HG02759 (cell line): ENCODE results near the gene PALLD.
A peak's percentile ranks its signal among the peaks of the same experiment; 100 is the strongest.

Source experiments
- ATAC-seq: cut with Tn5 transposase; IDR thresholded peaks from one replicate; pipeline ENCODE4 v1.9.1; 2021; ENCODE audit warnings: mild to moderate bottlenecking, moderate library complexity; ENCODE audit not compliant: unreplicated experiment

Gene PALLD

GRCh38 chr4:168860827-168861226, 364.0 kb downstream of the PALLD start:
- ATAC-seq, result no peak

GRCh38 chr4:168863719-168864647, 367.1 kb downstream of the PALLD start:
- ATAC-seq, result no peak

- ATAC-seq, result no peak
These were observed 368.1 kb downstream of the PALLD start for GRCh38 chr4:168864821-168865541.

GRCh38 chr4:168865854-168866253, 369.0 kb downstream of the PALLD start:
- ATAC-seq, result no peak

- ATAC-seq, result no peak
These were observed 369.8 kb downstream of the PALLD start for GRCh38 chr4:168866635-168867034.

GRCh38 chr4:168867128-168867527, 370.3 kb downstream of the PALLD start:
- no peak for ATAC-seq

GRCh38 chr4:168868044-168868781, 371.4 kb downstream of the PALLD start:
- ATAC-seq, result no peak

- no peak for ATAC-seq
These were observed 371.9 kb downstream of the PALLD start for GRCh38 chr4:168868802-168869201.

- no peak for ATAC-seq
These were observed 373.2 kb downstream of the PALLD start for GRCh38 chr4:168870004-168870403.

- no peak for ATAC-seq
These were observed 374.8 kb downstream of the PALLD start for GRCh38 chr4:168871632-168872031.

GRCh38 chr4:168874083-168874482, 377.2 kb downstream of the PALLD start:
- ATAC-seq, result no peak

GRCh38 chr4:168876106-168876505, 379.3 kb downstream of the PALLD start:
- ATAC-seq, result no peak

- ATAC-seq, result peak; percentile 49
These were observed 380.9 kb downstream of the PALLD start for GRCh38 chr4:168877511-168878491.

- ATAC-seq, result no peak
These were observed 381.8 kb downstream of the PALLD start for GRCh38 chr4:168878623-168879022.

GRCh38 chr4:168879188-168879587, 382.3 kb downstream of the PALLD start:
- ATAC-seq, result peak; percentile 23

GRCh38 chr4:168880072-168880675, 383.3 kb downstream of the PALLD start:
- ATAC-seq, result no peak

GRCh38 chr4:168880811-168881595, 384.2 kb downstream of the PALLD start:
- ATAC-seq, result peak; percentile 73

- ATAC-seq, result peak; percentile 2
These were observed 385.0 kb downstream of the PALLD start for GRCh38 chr4:168881781-168882420.
